ENCODE results near the gene CCR6.

CCR6 gene

DNA sequence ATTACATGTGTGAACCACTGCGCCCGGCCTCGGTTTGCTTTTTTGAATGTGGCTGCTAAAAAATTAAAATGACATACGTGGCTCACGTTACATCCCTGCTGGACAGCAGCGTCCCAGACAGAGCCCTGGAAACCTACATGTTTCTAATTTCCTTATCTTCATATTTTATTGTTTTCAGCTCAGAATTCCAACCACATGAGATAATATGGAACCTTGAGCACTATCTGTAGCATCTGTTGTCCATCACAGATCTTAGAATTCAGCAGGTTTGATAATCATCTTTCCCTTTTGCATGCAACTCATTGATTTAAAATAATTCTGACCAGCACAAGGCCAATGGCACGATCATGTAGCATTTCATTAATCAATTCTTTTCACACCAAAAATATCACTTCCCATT, 25.9 kb upstream of the CCR6 start:
- TF ChIP-seq POLR2AphosphoS5 (IDR thresholded peaks at IDR 0.05; ENCODE audit: low read depth, low read length) = no peak
- TF ChIP-seq SIN3A (IDR thresholded peaks at IDR 0.05; ENCODE audit: borderline replicate concordance, insufficient read depth, low read length) = no peak
- TF ChIP-seq FOXP2 (optimal IDR thresholded peaks at IDR 0.05; ENCODE audit: borderline replicate concordance, extremely low read depth, extremely low read length, insufficient read depth) = no peak
- TF ChIP-seq REST (IDR thresholded peaks at IDR 0.05; ENCODE audit: insufficient read depth in 1 of 2, low read depth in 2 of 2, low read length in 2 of 2) = no peak
- TF ChIP-seq TAF1 (IDR thresholded peaks at IDR 0.05; ENCODE audit: borderline replicate concordance, insufficient read depth, low read length) = no peak

DNA sequence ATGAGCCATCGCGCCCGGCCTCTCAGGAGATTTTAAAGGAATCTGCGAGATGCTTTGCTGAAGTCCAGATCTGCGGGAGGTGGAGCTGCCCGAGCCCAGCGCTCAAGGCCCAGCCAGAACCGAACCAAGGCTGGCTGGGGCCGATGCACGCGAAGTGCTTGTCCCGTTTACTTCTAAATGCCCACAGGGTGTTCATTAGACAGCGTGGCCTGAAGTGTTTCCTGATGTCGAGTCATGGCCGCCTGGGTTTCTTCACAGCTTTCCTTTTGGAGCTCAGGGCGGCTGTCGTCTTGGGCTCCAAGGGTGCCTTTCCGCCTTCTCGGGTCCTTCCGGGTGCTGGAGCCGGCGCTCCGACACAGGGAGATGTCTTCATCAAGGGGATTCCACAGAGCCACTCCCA, 25.1 kb upstream of the CCR6 start:
- TF ChIP-seq REST (IDR thresholded peaks at IDR 0.05; ENCODE audit: insufficient read depth in 1 of 2, low read depth in 2 of 2, low read length in 2 of 2) = no peak

DNA sequence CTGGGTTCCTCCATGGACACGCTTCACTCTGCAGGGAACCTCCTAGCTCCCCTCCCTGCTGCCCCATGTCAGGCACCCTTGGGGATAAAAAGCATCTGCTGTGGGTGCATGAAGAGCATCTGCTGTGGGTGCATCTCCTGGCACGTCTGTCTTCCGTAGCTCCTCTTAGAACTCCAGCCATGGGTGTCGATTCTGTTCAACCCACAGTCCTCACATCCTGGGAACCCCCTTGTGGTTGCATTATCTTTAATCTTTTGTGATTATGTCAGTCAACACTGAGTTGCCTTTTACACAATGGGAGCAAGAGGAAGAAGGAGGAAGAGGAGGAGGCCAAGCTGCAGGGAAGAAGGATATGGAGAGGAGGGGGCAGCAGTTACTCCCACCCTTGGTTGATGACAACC, 24.1 kb upstream of the CCR6 start:
- TF ChIP-seq TAF1 (IDR thresholded peaks at IDR 0.05; ENCODE audit: borderline replicate concordance, insufficient read depth, low read length) (no peak), FOXP2 (optimal IDR thresholded peaks at IDR 0.05; ENCODE audit: borderline replicate concordance, extremely low read depth, extremely low read length, insufficient read depth) (no peak), POLR2AphosphoS5 (IDR thresholded peaks at IDR 0.05; ENCODE audit: low read depth, low read length) (no peak), SIN3A (IDR thresholded peaks at IDR 0.05; ENCODE audit: borderline replicate concordance, insufficient read depth, low read length) (no peak), REST (IDR thresholded peaks at IDR 0.05; ENCODE audit: insufficient read depth in 1 of 2, low read depth in 2 of 2, low read length in 2 of 2) (no peak)

DNA sequence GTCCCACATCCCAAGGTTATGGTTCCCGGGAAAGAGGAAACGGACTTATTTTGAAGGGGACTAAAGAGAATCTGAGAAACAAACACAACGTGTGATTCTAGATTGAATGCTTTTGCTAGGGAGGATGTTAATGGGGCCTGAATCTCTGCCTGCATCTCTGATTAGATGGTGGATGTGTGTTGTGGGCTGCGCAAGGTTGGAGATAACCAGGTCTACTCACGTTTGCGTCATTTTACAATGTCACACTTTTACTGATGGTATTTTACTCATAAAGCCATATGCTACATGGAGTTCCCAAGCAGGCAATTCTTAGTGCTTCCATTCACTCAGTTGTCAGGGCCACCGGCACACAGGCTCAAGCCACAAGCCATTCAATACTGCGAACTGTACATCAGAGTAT, 23.2 kb upstream of the CCR6 start:
- TF ChIP-seq POLR2AphosphoS5 (IDR thresholded peaks at IDR 0.05; ENCODE audit: low read depth, low read length) (no peak), REST (IDR thresholded peaks at IDR 0.05; ENCODE audit: insufficient read depth in 1 of 2, low read depth in 2 of 2, low read length in 2 of 2) (no peak), TAF1 (IDR thresholded peaks at IDR 0.05; ENCODE audit: borderline replicate concordance, insufficient read depth, low read length) (no peak), SIN3A (IDR thresholded peaks at IDR 0.05; ENCODE audit: borderline replicate concordance, insufficient read depth, low read length) (no peak), FOXP2 (optimal IDR thresholded peaks at IDR 0.05; ENCODE audit: borderline replicate concordance, extremely low read depth, extremely low read length, insufficient read depth) (no peak)

GRCh38 chr6:167100241-167100674, 22.6 kb upstream of the CCR6 start:
- TF ChIP-seq TAF1 (IDR thresholded peaks at IDR 0.05; ENCODE audit: borderline replicate concordance, insufficient read depth, low read length) = no peak
- TF ChIP-seq FOXP2 (optimal IDR thresholded peaks at IDR 0.05; ENCODE audit: borderline replicate concordance, extremely low read depth, extremely low read length, insufficient read depth) = no peak
- no peak for TF ChIP-seq SIN3A (IDR thresholded peaks at IDR 0.05; ENCODE audit: borderline replicate concordance, insufficient read depth, low read length)
- TF ChIP-seq REST (IDR thresholded peaks at IDR 0.05; ENCODE audit: insufficient read depth in 1 of 2, low read depth in 2 of 2, low read length in 2 of 2) = no peak
- TF ChIP-seq POLR2AphosphoS5 (IDR thresholded peaks at IDR 0.05; ENCODE audit: low read depth, low read length) = no peak
